Coronary artery (tissue), 2 donors: ENCODE data around the gene LIN28A.

ENCODE experiments used
- DNase-seq: peaks from one replicate; pipeline ENCODE4 v3.0.0-alpha.2; 2017; ENCODE audit warnings: low spot score
- H3K27ac ChIP-seq, 2 donors: fragments of 200-600 bp; sonication (generic); one replicate each; pipeline ENCODE4 v1.5.1; 2016 to 2019
- H3K4me3 ChIP-seq: fragments of 200-600 bp; sonication (generic); 2 replicates; pipeline ENCODE4 v1.5.1; 2016; ENCODE audit warnings: mild to moderate bottlenecking, moderate library complexity
- TF ChIP-seq, protein P1 (sequence below): fragments of 200-600 bp; sonication (generic); IDR thresholded peaks from one replicate; pipeline ENCODE4 v1.5.1; 2019; ENCODE audit warnings: antibody characterized with exemption

Gene LIN28A

DNA sequence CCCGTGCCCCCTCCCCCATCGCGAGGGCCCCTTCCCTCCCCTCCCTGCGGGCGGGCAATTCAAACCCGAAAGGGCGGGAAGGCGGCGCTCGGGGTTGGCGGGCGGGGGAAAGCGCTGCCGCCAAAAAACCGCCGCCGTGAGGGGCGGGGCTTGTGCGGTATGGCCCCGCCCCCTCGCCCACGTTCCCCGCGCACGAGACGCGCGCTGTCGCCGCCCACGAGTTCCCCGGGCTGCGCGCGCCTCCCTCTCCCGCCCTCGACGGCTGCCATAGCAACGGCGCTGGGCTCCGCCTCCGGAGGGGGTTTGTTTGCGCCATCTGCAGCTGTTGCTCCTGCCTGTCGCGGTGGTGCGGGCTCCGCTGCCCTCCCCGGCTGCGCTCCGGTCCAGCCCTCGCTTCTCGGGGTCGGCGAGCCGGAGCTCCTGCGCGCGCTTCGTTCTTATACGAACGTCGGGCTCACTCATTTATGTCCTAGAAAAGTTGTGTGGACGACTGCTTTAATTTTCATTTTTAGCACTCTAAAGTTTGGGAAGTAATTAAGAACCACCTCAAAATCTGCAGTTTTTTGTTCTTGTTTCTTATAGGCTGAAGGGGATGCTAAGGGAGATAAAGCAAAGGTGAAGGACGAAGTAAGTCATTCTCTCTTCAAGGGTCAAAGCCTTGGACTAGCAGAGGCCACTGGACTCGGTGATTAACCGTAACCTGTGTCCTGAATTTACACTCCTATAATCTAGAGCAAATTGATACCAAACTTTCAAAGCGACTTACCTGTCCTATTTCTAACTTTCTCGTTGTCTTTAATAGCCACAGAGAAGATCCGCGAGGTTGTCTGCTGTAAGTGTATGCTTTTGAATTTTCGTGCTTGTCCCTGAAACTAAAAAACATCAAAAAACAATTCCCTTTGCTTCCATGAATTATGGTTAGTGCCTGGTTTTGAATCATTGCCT, 62.6 kb downstream of the LIN28A start:
- TF ChIP-seq, protein P1, sequence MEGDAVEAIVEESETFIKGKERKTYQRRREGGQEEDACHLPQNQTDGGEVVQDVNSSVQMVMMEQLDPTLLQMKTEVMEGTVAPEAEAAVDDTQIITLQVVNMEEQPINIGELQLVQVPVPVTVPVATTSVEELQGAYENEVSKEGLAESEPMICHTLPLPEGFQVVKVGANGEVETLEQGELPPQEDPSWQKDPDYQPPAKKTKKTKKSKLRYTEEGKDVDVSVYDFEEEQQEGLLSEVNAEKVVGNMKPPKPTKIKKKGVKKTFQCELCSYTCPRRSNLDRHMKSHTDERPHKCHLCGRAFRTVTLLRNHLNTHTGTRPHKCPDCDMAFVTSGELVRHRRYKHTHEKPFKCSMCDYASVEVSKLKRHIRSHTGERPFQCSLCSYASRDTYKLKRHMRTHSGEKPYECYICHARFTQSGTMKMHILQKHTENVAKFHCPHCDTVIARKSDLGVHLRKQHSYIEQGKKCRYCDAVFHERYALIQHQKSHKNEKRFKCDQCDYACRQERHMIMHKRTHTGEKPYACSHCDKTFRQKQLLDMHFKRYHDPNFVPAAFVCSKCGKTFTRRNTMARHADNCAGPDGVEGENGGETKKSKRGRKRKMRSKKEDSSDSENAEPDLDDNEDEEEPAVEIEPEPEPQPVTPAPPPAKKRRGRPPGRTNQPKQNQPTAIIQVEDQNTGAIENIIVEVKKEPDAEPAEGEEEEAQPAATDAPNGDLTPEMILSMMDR = no peak
- peak; percentile 97 for DNase-seq
- peak overlapping the region; percentile 86 for H3K4me3 ChIP-seq
- H3K27ac ChIP-seq = peak overlapping the region; percentile 98 to 99

DNA sequence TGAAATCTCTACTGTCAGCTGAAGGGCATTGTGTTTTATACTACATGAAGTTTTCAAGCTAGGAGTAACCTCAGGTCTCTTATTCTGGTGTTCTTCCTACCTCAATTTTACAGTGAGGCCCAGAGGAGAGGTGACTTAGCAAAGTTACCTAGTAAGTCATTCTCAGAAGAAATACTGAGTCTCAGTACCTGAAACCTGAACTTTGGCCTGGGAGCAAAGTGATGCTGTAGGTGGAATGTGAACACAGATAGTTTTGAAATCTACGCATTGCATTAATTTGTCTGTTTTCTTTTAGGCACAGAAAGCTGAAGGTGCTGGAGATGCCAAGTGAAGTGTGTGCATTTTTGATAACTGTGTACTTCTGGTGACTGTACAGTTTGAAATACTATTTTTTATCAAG, 64.2 kb downstream of the LIN28A start:
- TF ChIP-seq, protein P1 = no peak
- DNase-seq = no peak
- no peak overlapping the region for H3K4me3 ChIP-seq
- no peak overlapping the region for H3K27ac ChIP-seq

DNA sequence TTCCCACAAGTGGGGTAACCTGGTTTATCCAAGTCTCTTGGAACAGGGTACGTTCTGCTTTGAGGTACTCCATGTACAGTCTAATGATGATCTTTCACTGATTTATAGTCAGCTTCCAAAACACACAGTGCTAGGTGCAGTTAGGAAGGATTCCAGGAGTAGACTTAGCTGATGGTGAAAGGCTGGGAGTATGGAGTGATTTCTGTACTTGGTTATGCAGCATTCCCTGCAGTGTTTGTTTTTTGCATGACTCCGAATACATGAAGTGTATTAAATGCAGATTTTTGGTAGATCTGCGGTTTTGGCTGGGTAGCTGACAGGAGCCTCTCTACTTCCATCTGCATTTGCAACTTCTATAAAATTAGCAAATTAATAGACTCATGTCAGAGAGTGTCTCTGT, 65.4 kb downstream of the LIN28A start:
- DNase-seq = no peak
- Histone ChIP-seq H3K4me3 (no peak overlapping the region), H3K27ac (no peak overlapping the region)
- TF ChIP-seq, protein P1 = no peak

DNA sequence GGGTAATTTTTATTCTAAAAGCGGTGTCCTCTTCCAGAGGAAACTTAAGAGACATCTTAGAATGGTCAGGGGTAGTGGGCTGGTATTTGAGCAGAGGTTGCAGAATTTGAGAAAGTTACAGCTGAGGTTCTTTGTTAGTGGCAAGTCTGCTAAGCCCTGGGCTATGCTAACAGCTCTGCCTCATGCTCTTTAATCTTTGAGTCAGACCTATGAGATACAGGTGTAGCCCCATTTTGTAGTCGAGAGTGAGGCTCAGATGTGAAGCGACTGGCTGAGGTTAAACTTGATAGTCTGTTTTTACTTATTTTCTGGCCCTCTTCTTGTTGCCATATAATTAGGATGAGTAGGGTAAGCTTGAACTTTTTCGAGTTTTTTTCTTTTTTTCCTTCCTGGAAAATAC, 66.3 kb downstream of the LIN28A start:
- H3K4me3 ChIP-seq = no peak overlapping the region
- TF ChIP-seq, protein P1 = no peak
- DNase-seq = no peak
- no peak overlapping the region for H3K27ac ChIP-seq

DNA sequence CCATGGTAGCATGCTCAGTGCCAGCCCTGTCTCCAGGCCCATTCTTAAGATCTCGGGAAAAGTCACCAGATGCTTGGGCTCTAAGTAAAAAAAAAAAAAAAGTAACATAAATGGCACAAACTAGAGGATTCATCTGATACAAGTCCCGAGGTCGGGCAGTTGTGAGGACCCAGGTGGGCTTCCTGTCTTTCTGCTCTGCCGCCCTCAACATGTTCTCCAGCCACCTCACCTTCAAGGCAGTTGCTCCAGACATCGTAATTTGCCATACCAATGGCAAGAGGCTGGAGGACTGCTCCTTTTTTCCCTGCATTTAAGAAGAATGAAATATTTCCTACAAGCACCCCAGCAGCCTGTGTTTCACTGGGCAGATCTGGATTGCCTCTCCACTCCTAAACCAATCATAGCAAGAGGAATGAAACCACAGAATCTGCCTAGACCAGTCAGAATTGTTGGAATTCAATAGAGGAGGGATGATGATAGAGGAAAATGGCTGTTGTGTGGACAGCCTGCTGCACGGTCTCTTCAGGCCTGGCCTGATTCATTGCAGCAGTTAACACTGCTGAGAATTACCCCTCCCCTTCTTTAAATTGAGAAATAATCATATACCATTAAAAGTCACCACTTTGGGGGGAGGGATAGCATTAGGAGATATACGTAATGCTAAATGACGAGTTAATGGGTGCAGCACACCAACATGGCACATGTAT, 67.0 kb downstream of the LIN28A start:
- Histone ChIP-seq H3K27ac (no peak overlapping the region), H3K4me3 (no peak overlapping the region)
- TF ChIP-seq, protein P1 = no peak
- no peak for DNase-seq

DNA sequence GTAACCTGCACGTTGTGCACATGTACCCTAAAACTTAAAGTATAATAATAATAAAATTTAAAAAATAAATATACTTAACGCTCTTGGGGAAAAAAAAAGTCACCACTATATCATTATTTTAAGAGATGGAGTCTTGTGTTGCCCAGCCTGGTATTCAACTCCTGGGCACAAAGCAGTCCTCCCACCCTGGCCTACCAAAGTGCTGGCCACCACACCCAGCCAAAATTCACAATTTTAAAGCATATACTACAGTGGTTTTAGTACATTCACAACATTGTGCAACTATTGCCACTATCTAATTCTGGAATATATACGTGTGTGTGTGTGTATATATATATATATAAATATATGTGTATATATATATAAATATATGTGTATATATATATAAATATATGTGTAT, 67.5 kb downstream of the LIN28A start:
- Histone ChIP-seq H3K27ac (no peak overlapping the region), H3K4me3 (no peak overlapping the region)
- no peak for DNase-seq
- TF ChIP-seq, protein P1 = no peak
